Breast epithelium (tissue), 4 donors: Measurements from ENCODE around the gene UBA7. TPM values are rescaled to one million over a fixed set of nuclear protein-coding genes. Genes with fewer than 3 reads are reported as not detected.
"Not testable (repeated sequence)": the region's sequence is repeated elsewhere in the genome, so short reads cannot be mapped to it uniquely, and the experiment has no call there.

Source experiments
- DNase-seq, 2 donors: peaks; one replicate each; pipeline ENCODE4 v3.0.0-alpha.2; 2019; ENCODE audit warnings: low spot score in 2 of 2
- H3K27ac ChIP-seq, 2 donors: fragments of 200-600 bp; sonication (generic) in 1 of 2; one replicate each; pipeline ENCODE4 v1.5.1; 2016 to 2019; ENCODE audit warnings: mild to moderate bottlenecking in 1 of 2
- H3K27me3 ChIP-seq, 2 donors: fragments of 200-600 bp; sonication (generic) in 1 of 2; one replicate each; pipeline versions ENCODE4 v1.5.1 to v1.6.0; 2017 to 2019; ENCODE audit warnings: control low read depth in 1 of 2, mild to moderate bottlenecking in 1 of 2
- H3K36me3 ChIP-seq: fragments of 200-600 bp; one replicate; pipeline ENCODE4 v1.5.1; 2019
- H3K4me1 ChIP-seq, 2 donors: fragments of 200-600 bp; sonication (generic); one replicate each; pipeline ENCODE4 v1.5.1; 2016 to 2019; ENCODE audit warnings: control low read depth in 1 of 2
- H3K4me3 ChIP-seq, 3 donors: fragments of 200-600 bp; sonication (generic); 1 replicate in 2 of 3; 2 replicates in 1 of 3; pipeline ENCODE4 v1.5.1; 2016 to 2019; ENCODE audit warnings: mild to moderate bottlenecking in 3 of 3, moderate library complexity in 2 of 3
- H3K9me3 ChIP-seq, 2 donors: fragments of 200-600 bp; sonication (generic) in 1 of 2; one replicate each; pipeline ENCODE4 v1.5.1; 2016 to 2019; ENCODE audit warnings: control low read depth in 1 of 2
- POLR2A ChIP-seq: fragments of 450-650 bp; IDR thresholded peaks from one replicate; pipeline ENCODE4 v1.6.1; 2016; ENCODE audit warnings: antibody characterized with exemption, mild to moderate bottlenecking, moderate library complexity
- POLR2AphosphoS5 ChIP-seq, 3 donors: sonication (generic); formaldehyde crosslinking; IDR thresholded peaks; one replicate each; pipeline ENCODE4 v1.6.1; 2017; ENCODE audit warnings: antibody characterized with exemption in 3 of 3
- intact Hi-C: fragments of 100-400 bp; cut with DNase I; formaldehyde crosslinking; loops from one replicate; pipeline ENCODE4 v1.15.1; 2023; ENCODE audit warnings: low total_unique reads
- total RNA-seq, 3 donors: library from RNA; depleted of rRNA; stranded (reverse); fragments of >200 nt; gene quantifications; one replicate each; pipeline ENCODE4 v1.1.0, GENCODE V29; 2016
- TF ChIP-seq, protein P1 (sequence below), 3 donors: fragments of 450-650 bp; IDR thresholded peaks; one replicate each; pipeline ENCODE4 v1.5.1; 2016 to 2017; ENCODE audit warnings: antibody characterized with exemption in 3 of 3, mild to moderate bottlenecking in 3 of 3, moderate library complexity in 3 of 3

The UBA7 gene
- total RNA-seq, 3 donors from 2014 or later, result 26.4 to 77.4 (median 50.5) TPM

DNA sequence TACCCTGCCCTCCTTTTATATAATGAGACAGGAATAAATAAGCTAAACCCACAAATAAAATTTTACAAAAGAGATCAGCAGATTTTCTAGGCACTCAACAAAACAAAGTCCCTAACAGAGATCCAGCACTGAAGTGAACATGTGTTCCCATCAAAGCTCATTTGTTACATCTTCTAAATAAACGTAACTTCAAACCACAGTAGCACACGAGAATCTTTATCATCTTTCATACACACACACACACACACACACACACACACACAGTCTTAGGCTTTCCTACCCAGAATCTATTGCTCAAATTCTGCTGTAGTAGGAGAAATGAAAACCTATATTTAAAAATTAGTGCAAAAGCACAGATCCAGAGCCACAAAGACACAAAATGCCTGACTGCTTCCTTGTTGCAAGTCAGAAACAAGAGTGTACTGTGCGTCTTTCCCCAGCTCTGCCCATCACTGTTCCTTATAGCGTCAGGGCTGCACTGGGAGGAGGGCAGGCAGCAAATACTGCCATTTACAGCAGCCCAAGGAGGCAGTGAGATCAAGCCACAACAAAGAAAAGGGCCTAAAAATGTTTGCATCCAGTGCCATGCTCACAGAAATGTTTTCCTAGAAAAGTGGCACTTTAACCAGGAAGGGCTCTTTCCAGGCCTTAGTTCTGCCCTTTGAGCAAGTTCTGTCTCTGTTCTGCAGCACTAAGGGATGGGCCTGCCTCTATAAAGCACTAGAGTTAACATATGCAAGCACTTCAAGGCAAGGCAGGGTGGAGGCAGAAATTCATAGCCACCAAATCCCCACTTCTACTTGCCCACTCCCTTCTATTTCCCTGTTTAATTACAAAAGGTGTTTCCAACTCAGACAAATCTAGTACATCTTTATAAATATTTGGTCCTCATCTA, 33.4 kb downstream of the UBA7 start:
- Histone ChIP-seq H3K27me3 (no peaks in the 10 kb centered on the region), H3K9me3 (no peaks in the 10 kb centered on the region), H3K36me3 (no peaks in the 10 kb centered on the region), H3K27ac (peak overlapping the region in 1 of 2 donors; percentile 14), H3K4me3 (no peak overlapping the region), H3K4me1 (peaks cover 0 to 20% of the 10 kb centered on the region in 2 donors)
- intact Hi-C loops, result no loop called here
- no peak for DNase-seq
- TF ChIP-seq POLR2A, result no peak
- TF ChIP-seq, protein P1, sequence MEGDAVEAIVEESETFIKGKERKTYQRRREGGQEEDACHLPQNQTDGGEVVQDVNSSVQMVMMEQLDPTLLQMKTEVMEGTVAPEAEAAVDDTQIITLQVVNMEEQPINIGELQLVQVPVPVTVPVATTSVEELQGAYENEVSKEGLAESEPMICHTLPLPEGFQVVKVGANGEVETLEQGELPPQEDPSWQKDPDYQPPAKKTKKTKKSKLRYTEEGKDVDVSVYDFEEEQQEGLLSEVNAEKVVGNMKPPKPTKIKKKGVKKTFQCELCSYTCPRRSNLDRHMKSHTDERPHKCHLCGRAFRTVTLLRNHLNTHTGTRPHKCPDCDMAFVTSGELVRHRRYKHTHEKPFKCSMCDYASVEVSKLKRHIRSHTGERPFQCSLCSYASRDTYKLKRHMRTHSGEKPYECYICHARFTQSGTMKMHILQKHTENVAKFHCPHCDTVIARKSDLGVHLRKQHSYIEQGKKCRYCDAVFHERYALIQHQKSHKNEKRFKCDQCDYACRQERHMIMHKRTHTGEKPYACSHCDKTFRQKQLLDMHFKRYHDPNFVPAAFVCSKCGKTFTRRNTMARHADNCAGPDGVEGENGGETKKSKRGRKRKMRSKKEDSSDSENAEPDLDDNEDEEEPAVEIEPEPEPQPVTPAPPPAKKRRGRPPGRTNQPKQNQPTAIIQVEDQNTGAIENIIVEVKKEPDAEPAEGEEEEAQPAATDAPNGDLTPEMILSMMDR (IDR thresholded peaks at IDR 0.05), result no peak

DNA sequence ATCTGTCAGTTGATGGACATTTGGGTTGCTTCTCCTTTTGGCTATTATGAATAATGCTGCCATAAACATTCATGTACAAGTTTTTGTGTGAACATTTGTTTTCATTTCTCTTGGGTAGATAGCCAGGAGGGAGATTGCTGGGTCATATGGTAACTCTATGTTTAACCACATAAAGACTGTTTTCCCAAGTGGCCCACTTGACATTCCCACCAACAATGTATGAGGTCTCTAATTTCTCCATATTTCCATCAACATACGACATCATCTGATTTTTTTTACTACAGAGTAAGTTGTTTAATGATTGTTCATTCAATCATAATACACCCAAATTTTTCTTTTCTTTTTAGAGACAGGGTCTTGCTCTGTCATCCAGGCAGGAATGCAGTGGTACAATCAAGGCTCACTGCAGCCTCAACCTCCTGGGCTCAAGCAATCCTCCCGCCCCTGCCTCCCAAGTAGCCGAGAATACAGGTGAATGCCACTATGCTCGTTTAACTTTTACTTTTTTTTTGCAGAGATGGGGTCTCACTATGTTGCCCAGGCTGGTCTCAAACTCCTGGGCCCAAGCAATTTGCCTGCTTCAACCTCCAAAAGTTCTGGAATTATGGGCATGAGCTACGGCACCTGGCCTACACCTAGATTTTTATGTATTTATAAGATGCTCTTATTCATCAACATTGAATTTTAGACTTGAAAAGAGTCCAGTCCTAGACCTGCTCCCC, 34.2 kb downstream of the UBA7 start:
- Histone ChIP-seq H3K27me3 (no peaks in the 10 kb centered on the region), H3K4me3 (no peak overlapping the region), H3K27ac (no peak overlapping the region), H3K36me3 (no peaks in the 10 kb centered on the region), H3K4me1 (peaks cover 0 to 14% of the 10 kb centered on the region in 2 donors), H3K9me3 (no peaks in the 10 kb centered on the region)
- DNase-seq, result no peak
- intact Hi-C loops, result no loop called here
- TF ChIP-seq POLR2A (no peak), POLR2AphosphoS5 (IDR thresholded peaks at IDR 0.05) (no peak)
- TF ChIP-seq, protein P1 (IDR thresholded peaks at IDR 0.05), result no peak

DNA sequence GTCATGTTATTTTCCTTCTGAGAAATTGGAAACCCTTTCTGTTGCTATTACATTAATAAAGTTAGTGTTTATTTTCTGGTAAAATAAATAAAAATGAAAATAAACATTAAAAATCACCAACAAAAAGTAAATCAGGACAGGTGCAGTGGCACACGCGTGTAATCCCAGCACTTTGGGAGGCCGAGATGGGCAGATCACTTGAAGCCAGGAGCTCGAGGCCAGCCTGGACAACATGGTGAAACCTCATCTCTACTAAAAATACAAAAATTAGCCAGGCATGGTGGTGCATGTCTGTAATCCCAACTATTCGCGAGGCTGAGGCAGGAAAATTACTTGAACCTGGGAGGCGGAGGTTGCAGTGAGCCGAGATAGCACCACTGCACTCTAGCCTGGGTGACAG, 37.7 kb downstream of the UBA7 start:
- intact Hi-C loops, DNase-seq, H3K27me3 ChIP-seq, H3K36me3 ChIP-seq, H3K9me3 ChIP-seq, H3K27ac ChIP-seq, H3K4me3 ChIP-seq: not testable (repeated sequence)
- H3K4me1 ChIP-seq, result peaks cover 0 to 10% of the 10 kb centered on the region in 2 donors

DNA sequence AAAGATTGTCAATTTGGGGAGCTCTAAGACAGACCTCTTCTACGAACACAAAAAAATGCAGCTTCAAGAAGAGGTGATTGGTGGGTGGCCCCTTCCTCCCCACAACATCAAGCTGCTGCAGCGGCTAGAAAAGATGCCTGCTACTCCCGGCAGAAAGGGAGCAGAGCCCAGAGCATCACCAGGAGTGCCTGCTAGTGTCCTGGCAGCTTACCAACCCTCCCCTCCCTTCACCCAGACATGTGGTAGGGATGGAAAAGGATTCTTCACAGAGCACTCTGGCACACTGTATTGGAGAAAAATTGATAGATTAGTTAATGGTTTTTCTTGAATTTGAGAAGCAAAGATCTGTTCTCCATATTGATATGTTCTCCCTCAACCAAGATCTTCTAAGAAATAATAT, 38.2 kb downstream of the UBA7 start:
- no peak for DNase-seq
- Histone ChIP-seq H3K36me3 (no peaks in the 10 kb centered on the region), H3K27ac (no peak overlapping the region), H3K4me1 (peaks cover 0 to 5% of the 10 kb centered on the region in 2 donors), H3K27me3 (no peaks in the 10 kb centered on the region), H3K4me3 (no peak overlapping the region), H3K9me3 (no peaks in the 10 kb centered on the region)
- TF ChIP-seq POLR2AphosphoS5 (IDR thresholded peaks at IDR 0.05), result no peak
- TF ChIP-seq, protein P1 (IDR thresholded peaks at IDR 0.05), result no peak
- no peak for TF ChIP-seq POLR2A
- intact Hi-C loops, result no loop called here

DNA sequence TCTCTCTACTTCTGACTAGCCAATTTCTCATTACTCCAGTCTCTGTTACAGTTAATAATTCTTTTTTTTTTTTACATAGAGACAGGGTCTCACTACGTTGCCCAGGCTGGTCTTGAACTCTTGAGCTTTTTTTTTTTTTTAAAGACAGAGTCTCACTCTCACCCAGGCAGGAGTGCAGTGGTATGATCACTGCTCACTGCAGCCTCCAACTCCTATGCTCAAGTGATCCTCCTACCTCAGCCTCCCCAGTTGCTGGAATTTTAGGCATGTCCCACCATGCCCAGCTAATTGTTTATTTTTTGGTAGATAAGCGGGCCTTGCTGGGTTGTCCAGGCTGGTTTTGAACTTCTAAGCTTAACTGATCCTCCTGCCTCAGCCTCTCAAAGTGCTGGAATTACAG, 41.0 kb downstream of the UBA7 start:
- TF ChIP-seq POLR2AphosphoS5 (IDR thresholded peaks at IDR 0.05), result no peak
- no peak for TF ChIP-seq POLR2A
- TF ChIP-seq, protein P1 (IDR thresholded peaks at IDR 0.05), result no peak
- H3K27ac ChIP-seq, result no peak overlapping the region
- intact Hi-C loops, result no loop called here

More for the DNA sequence above, 41.0 kb downstream of the UBA7 start:
- Histone ChIP-seq H3K4me3 (no peak overlapping the region), H3K9me3 (no peaks in the 10 kb centered on the region), H3K27me3 (no peaks in the 10 kb centered on the region), H3K4me1 (no peaks in the 10 kb centered on the region), H3K36me3 (no peaks in the 10 kb centered on the region)
- DNase-seq, result no peak
